Activated CD8-positive, alpha-beta memory T cell treated with anti-CD3 and anti-CD28 coated beads, Interleukin-2, amount 50 U/mL, for 1 hour (primary cell): Measurements from ENCODE around the gene GSK3A.

Experiments
- DNase-seq: peaks from one replicate; pipeline ENCODE4 v3.0.0-alpha.2; 2020; ENCODE audit errors: extremely low read depth

The GSK3A gene

DNA sequence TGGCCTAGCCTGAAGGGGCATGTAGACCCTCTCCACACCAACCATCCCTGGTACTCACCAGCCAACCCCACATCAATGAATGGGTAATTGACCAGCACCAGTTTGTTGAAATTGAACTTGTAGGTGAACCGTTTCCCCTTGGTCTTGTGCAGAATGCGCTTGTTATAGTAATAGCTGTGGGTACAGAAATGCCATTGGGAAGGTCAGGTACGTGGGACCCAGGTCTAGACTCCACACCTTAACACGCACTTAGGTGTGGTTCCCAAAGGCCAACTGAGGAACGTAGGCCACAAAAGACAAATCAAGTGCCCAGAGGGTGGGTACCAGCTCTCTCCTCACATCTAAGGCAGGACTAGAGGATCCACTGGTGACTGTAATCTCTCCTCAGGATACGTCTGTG, 7.4 kb upstream of the GSK3A start:
- no peak for DNase-seq

DNA sequence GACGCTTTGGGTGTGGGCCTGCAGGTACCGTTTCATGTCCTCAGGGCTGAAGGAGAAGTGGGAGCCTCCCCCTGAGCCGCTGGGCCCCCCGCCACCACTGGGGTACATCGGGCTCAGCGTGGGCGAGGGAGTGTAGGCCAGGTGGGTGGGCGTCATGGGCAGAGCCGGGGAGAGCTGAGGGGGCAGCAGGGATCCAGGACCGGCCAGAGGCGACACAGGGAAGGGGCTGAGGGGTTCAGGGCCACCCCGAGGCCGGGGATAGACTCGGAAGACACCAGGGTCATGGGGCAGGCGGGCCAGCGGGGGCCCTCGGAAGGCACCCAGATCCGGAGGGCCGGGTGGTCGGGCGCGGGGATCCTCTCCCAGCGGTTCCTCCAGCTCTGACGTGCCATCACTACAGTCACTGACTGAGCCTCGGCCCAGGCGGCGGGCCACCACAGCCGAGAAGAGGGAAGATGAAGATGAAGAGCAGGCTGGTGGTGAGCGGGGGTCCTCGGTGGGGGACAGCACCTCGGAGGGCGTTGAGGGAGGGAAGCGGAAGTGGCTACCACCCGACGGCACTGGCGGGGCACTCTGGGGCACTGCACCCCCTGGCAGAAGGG, 6.8 kb upstream of the GSK3A start:
- no peak for DNase-seq

- DNase-seq: no peak
These were observed 6.1 kb upstream of the GSK3A start for GRCh38 chr19:42248270-42249148.

GRCh38 chr19:42247640-42248199, 5.3 kb upstream of the GSK3A start:
- no peak for DNase-seq

GRCh38 chr19:42246922-42247639, 4.7 kb upstream of the GSK3A start:
- no peak for DNase-seq

- no peak for DNase-seq
These were observed 3.9 kb upstream of the GSK3A start for GRCh38 chr19:42246143-42246921.

GRCh38 chr19:42245231-42245630, 2.8 kb upstream of the GSK3A start:
- no peak for DNase-seq

- DNase-seq: peak; percentile 61
These were observed 2.2 kb upstream of the GSK3A start for GRCh38 chr19:42244347-42245220.

GRCh38 chr19:42242069-42242511, 312 bp downstream of the GSK3A start:
- DNase-seq: no peak

DNA sequence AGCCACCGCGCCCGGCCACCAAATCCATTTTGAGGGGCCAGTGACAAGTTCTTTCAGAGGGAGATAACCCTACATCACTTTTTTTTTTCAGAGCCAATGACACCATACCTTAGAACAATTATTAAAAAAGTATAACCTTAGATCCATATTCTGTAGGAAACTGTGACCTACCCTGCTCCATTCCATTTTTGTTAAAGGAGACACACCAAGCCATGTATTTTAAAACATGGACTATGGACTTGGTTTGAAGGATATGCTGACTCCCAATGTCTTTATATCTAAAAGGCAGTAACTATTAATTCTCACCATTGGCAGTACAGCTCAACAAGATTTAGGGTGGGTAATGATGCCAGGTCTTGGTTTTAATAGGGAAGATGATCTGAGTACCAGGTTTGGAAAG, 1.1 kb downstream of the GSK3A start:
- DNase-seq: no peak

- no peak for DNase-seq
These were observed 2.7 kb downstream of the GSK3A start for GRCh38 chr19:42239544-42240220.

GRCh38 chr19:42235181-42235580, 7.2 kb downstream of the GSK3A start:
- DNase-seq: no peak

DNA sequence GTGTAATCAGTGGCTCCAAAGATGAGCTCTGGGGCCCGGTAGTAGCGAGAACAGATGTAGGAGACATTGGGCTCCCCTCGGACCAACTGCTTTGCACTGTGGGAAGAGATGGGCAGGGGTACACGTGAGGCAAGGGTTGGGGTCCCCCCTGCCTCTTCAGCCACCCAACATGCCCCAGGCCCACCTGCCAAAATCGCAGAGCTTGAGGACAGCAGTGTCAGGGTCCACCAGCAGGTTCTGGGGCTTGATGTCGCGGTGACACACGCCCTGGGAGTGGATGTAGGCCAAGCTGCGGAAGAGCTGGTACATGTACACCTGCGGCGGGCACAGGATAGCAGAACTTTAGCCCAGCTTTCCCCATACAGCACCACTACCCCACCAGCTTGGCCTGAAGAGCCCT, 8.0 kb downstream of the GSK3A start:
- no peak for DNase-seq

DNA sequence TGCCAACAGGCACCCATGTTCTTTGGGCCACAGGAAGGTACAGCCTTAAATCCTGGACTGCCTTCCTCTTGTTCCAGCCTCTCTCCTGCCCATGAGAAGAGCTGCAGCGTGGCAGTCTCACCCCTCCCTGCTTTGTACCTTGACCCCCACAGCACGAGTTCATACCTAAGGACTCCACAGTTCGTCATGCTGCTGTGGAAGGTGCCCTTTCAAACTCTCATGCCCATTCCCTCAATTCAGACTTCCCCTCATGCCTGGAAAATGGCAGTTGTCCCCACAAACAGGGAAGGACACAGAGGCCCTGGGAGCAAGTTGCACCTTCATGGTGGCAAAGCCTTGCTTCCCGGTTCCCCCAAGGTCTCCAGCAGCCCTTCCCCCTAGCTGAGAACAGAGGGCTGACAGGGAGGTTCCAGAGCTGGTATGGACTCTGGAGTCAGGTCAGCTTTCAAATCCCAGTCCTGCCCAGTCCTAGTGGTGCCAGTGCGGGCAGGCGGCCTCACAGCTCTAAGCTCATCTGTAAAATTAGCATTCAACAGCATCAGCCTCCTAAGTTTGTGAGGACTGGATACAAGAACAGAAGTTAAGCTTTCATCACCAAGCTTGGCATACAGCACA, 8.6 kb downstream of the GSK3A start:
- no peak for DNase-seq

DNA sequence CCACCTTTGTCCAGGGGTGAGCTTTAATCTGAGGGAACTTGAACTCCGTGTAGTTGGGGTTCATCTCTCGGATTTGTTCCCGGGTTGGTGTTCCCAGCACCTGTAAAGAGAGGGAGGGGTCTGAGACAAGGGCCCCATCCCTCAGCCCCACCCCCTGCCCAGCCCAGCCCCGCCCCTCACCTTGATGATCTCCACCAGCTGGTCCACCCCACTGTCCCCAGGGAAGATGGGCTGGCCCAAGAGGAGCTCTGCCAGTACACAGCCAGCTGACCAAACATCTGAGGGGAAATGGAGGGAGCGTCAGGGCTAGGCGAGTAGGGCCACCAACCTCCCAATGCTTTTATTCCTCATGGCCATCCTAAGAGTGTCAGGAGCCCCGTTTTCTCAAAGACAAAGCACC, 9.3 kb downstream of the GSK3A start:
- no peak for DNase-seq

GRCh38 chr19:42232435-42232834, 10.0 kb downstream of the GSK3A start:
- no peak for DNase-seq

DNA sequence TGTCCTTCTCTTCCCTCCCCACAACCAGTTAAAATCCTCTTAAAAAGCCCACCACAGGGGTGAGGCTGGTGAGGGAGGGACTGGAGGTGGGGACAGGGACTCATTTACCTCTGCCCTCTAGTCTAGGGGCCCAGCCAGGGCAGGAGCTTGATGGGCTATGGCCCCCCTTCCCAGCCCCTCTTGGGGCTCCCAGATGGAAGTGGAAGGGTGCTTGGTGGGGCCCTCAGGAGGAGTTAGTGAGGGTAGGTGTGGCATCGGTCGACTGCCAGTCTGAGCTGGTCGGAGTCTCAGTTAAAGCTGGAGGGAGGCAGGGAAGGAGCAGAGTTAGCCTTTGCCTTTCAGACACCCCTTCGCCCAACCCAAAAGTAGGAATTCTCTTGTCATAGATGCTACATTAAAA, 11.8 kb downstream of the GSK3A start:
- DNase-seq: no peak

- no peak for DNase-seq
These were observed 12.5 kb downstream of the GSK3A start for GRCh38 chr19:42229855-42230351.

DNA sequence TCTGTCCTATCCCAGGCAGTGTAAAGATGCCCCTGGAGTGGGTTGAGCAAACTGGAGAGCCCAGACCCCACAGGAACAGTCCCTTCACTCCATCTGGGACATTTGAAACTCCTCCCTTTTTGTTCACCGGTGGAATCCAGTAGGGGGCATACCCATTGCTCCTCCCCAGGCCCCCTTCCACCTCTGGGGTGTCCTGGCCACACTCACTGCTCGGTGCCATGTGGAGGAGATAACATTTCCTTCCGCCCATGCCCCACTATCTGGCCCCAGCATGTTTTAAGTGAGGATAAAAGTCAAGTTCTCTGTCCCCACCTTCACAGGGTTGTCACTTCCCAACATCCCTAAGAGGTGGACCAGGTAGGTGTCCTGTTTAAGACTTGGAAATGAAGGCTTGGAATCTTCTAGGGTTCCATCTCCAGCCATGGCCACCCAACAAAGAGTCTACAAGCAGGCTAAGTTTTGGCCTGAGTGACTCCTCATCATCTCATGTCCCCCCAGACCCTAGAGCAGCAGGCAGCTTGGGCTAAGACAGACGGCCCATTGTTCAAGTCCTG, 13.0 kb downstream of the GSK3A start:
- no peak for DNase-seq
